ENCODE measurements around the gene TSPYL2. TPM values are rescaled to one million over a fixed set of nuclear protein-coding genes. Genes with fewer than 3 reads are reported as not detected.

TSPYL2 gene
- total RNA-seq, 4 donors from 2014 or later = 15.7 to 41.6 (median 23.1) TPM

DNA sequence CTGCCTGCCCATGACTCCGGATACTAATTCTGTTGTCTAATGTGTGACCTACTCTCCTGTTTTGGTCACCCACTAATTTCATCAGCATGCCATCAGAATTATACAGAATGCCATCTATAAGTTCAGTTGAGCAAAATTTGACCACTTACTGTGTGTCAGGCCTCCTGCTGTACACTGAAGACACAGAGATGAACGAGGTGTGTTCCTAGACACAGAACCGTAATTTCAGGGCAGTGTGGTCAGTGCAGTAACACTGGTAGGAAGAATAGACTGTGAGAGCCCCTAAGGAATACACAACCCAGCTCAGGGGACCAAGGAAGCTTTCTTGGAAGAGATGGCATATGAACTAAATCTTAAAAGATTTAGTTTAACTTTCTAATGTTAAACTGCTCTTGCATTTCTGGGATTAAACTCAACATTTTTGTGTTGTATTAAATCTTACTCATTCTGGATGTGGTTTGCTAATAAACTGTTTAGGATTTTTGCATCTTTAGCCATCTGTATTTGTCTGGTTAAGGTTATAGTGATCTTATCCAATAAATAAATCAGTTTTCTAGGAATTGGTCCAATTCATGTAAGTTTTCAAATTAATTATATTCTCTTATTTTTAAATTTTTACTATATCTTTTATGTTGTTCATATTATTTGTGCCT lies 46.1 kb downstream of the TSPYL2 start:
- no peaks in the 10 kb centered on the region for H3K27me3 ChIP-seq
- no peaks in the 10 kb centered on the region for H3K36me3 ChIP-seq
- no peaks in the 10 kb centered on the region for H3K9me3 ChIP-seq
- DNase-seq = no peak
- WGBS, 2 donors (ENCODE audit: low coverage in 1 of 2) = 82% methylated on average over 3 of the region's 3 CpGs; no CpG with 5 or more reads in 1 of the 2 donors
- H3K4me1 ChIP-seq = no peaks in the 10 kb centered on the region
- H3K27ac ChIP-seq = no peak overlapping the region
- intact Hi-C loops (cut with DNase I; ENCODE audit: low total_unique reads) (no loop called here), in situ Hi-C loops (cut with MboI; ENCODE audit: low pct_ligation_motif_present in 1 of 4, low pct_unique_long_range_greater_than_20kb in 1 of 4, low sequenced_read_pairs in 3 of 4) (no loop called here)
- no peak overlapping the region for H3K4me3 ChIP-seq
- TF ChIP-seq EP300 (IDR thresholded peaks at IDR 0.05; ENCODE audit: low read depth) (no peak), POLR2AphosphoS5 (IDR thresholded peaks at IDR 0.05) (no peak), POLR2A (IDR thresholded peaks at IDR 0.05) (no peak)
- TF ChIP-seq, protein P1, sequence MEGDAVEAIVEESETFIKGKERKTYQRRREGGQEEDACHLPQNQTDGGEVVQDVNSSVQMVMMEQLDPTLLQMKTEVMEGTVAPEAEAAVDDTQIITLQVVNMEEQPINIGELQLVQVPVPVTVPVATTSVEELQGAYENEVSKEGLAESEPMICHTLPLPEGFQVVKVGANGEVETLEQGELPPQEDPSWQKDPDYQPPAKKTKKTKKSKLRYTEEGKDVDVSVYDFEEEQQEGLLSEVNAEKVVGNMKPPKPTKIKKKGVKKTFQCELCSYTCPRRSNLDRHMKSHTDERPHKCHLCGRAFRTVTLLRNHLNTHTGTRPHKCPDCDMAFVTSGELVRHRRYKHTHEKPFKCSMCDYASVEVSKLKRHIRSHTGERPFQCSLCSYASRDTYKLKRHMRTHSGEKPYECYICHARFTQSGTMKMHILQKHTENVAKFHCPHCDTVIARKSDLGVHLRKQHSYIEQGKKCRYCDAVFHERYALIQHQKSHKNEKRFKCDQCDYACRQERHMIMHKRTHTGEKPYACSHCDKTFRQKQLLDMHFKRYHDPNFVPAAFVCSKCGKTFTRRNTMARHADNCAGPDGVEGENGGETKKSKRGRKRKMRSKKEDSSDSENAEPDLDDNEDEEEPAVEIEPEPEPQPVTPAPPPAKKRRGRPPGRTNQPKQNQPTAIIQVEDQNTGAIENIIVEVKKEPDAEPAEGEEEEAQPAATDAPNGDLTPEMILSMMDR (IDR thresholded peaks at IDR 0.05) = no peak

DNA sequence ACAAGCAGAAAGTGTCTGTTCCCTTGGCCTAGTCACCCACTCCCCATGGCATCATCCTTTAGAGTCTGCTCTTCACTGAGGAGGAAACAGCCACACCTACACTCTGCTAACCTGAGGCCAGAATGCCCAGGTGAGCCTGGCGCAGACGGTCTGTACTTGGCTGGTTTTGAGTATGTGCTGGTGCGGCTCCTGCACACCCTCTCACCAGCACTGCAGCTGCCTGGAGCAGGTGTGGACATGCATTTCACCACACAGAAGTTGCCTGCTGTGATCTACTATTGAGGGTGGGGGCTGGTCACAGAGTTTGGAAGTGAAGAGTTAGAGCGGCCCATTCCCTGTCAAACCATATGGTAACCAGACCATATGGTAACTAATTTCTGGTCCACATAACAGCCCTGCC lies 51.2 kb downstream of the TSPYL2 start:
- WGBS, 2 donors (ENCODE audit: low coverage in 1 of 2) = 100% methylated on average over 4 of the region's 4 CpGs; no CpG with 5 or more reads in 1 of the 2 donors
- H3K27me3 ChIP-seq = no peaks in the 10 kb centered on the region
- H3K9me3 ChIP-seq = no peaks in the 10 kb centered on the region
- no peaks in the 10 kb centered on the region for H3K4me1 ChIP-seq
- DNase-seq = no peak
- no peaks in the 10 kb centered on the region for H3K36me3 ChIP-seq
- in situ Hi-C loops (cut with MboI; ENCODE audit: low pct_ligation_motif_present in 1 of 4, low pct_unique_long_range_greater_than_20kb in 1 of 4, low sequenced_read_pairs in 3 of 4) = no loop called here
- intact Hi-C loops (cut with DNase I; ENCODE audit: low total_unique reads) = no loop called here
- H3K4me3 ChIP-seq = no peak overlapping the region
- TF ChIP-seq, protein P1 (IDR thresholded peaks at IDR 0.05) = no peak
- TF ChIP-seq POLR2AphosphoS5 (IDR thresholded peaks at IDR 0.05) (no peak), POLR2A (IDR thresholded peaks at IDR 0.05) (no peak), EP300 (IDR thresholded peaks at IDR 0.05; ENCODE audit: low read depth) (no peak)
- no peak overlapping the region for H3K27ac ChIP-seq

DNA sequence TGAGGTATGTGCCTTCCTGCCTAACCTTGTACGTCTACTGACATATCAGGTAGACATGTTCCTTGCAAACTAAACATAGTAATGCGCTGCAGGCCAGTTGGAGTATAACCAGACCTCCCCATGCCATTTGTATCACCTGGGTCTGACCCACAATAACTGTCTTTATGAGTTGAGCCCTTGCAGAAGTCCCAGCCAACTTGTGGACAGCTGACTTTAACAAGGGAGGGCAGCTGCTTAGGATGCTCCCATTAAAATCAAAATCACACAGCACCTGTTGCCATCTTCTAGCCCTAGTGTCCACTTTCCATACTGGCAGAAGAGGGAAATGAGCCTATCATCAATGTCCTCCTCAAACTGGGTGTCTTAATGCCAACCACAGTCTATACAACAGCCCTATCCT lies 53.4 kb downstream of the TSPYL2 start:
- 81 to 100% methylated on average over 2 of the region's 2 CpGs for WGBS, 2 donors (ENCODE audit: low coverage in 1 of 2)

More for the DNA sequence above, 53.4 kb downstream of the TSPYL2 start:
- no peaks in the 10 kb centered on the region for H3K36me3 ChIP-seq
- H3K4me1 ChIP-seq = no peaks in the 10 kb centered on the region
- DNase-seq = no peak
- no peak overlapping the region for H3K27ac ChIP-seq
- intact Hi-C loops (cut with DNase I; ENCODE audit: low total_unique reads) = no loop called here
- H3K4me3 ChIP-seq = no peak overlapping the region
- H3K9me3 ChIP-seq = no peaks in the 10 kb centered on the region
- in situ Hi-C loops (cut with MboI; ENCODE audit: low pct_ligation_motif_present in 1 of 4, low pct_unique_long_range_greater_than_20kb in 1 of 4, low sequenced_read_pairs in 3 of 4) = no loop called here
- H3K27me3 ChIP-seq = no peaks in the 10 kb centered on the region
- TF ChIP-seq POLR2AphosphoS5 (IDR thresholded peaks at IDR 0.05) (no peak), POLR2A (IDR thresholded peaks at IDR 0.05) (no peak), EP300 (IDR thresholded peaks at IDR 0.05; ENCODE audit: low read depth) (no peak)
- TF ChIP-seq, protein P1 (IDR thresholded peaks at IDR 0.05) = no peak

Small RNAs within 50 kb of the gene (small RNA-seq; reads per million reads assigned to genes)
- gene AL591212.2 = 0 reads per million in 4 donors

Other genes starting within 250 kb of the TSPYL2 start
- gene XAGE3, start 214.3 kb upstream of the TSPYL2 start, total RNA-seq = not detected
- 10 to 100 TPM; 24.7 to 63.6 (median 31.8) TPM for gene FAM156B, start 185.0 kb upstream of the TSPYL2 start, total RNA-seq
- 100 to 1,000 TPM in 1 of 4 donors, 10 to 100 TPM in 3; 12.6 to 246 (median 29.3) TPM for gene FAM156A, start 123.8 kb upstream of the TSPYL2 start, total RNA-seq
- 1 to 10 TPM in 2 of 4 donors, under 1 TPM in 2; 0.27 to 5.2 (median 1.1) TPM for gene GPR173, start 33.6 kb upstream of the TSPYL2 start, total RNA-seq
- 100 to 1,000 TPM in 1 of 4 donors, 10 to 100 TPM in 3; 13.4 to 141 (median 17.9) TPM for gene KANTR, start 11.8 kb downstream of the TSPYL2 start, total RNA-seq
- 100 to 1,000 TPM in 3 of 4 donors, 10 to 100 TPM in 1; 68.4 to 387 (median 124) TPM for gene KDM5C, start 142.8 kb downstream of the TSPYL2 start, total RNA-seq
- 100 to 1,000 TPM in 1 of 4 donors, 10 to 100 TPM in 3; 41.2 to 104 (median 46.3) TPM for gene IQSEC2, start 199.2 kb downstream of the TSPYL2 start, total RNA-seq

Measured in transverse colon (tissue), 4 donors.